Lower lobe of right lung (tissue), 2 donors: Measurements from ENCODE around the gene TNS4. TPM values are rescaled to one million over a fixed set of nuclear protein-coding genes. Genes with fewer than 3 reads are reported as not detected.

Experiments used
- ATAC-seq, 2 donors: fragments of 200-7000 bp; cut with Tn5 transposase; one replicate each; pipeline ENCODE4 v1.9.1; 2020 to 2022; ENCODE audit warnings: mild to moderate bottlenecking in 2 of 2, moderate library complexity in 2 of 2
- DNase-seq: peaks from one replicate; pipeline ENCODE4 v3.0.0-alpha.2; 2020
- H3K27ac ChIP-seq: fragments of 200-600 bp; one replicate; pipeline ENCODE4 v1.8.0; 2022
- H3K27me3 ChIP-seq: fragments of 200-600 bp; one replicate; pipeline ENCODE4 v1.8.0; 2022; ENCODE audit warnings: low read depth
- H3K36me3 ChIP-seq: fragments of 200-600 bp; one replicate; pipeline ENCODE4 v1.8.0; 2022; ENCODE audit warnings: mild to moderate bottlenecking
- H3K4me1 ChIP-seq: fragments of 200-600 bp; one replicate; pipeline ENCODE4 v1.8.0; 2022
- H3K4me3 ChIP-seq: fragments of 200-600 bp; one replicate; pipeline ENCODE4 v1.8.0; 2022; ENCODE audit warnings: mild to moderate bottlenecking
- H3K9me3 ChIP-seq: fragments of 200-600 bp; one replicate; pipeline ENCODE4 v1.8.0; 2022
- intact Hi-C: fragments of 100-400 bp; cut with DNase I; formaldehyde crosslinking; loops from one replicate; pipeline ENCODE4 v1.11.0; 2022
- total RNA-seq: library from RNA; stranded (reverse); fragmentation: NEBNext Ultra II Directional; extraction: Animal tissue kit (Norgen Biotek cat#: 25700); gene quantifications from one replicate; pipeline ENCODE4 v1.2.1, GENCODE V29; 2021
- TF ChIP-seq, protein P1 (sequence below): fragments of 200-600 bp; IDR thresholded peaks from one replicate; pipeline ENCODE4 v1.8.0; 2022; ENCODE audit warnings: antibody characterized with exemption, mild to moderate bottlenecking
- donor health status: DM: no; HTN: yes; CAD: no; lungs with severe emphysema.

The TNS4 gene
- total RNA-seq, 1 donor from 2014 or later, result 0.68 TPM

GRCh38 chr17:40462343-40463121 lies 38.9 kb downstream of the TNS4 start:
- Histone ChIP-seq H3K4me3 (no peak overlapping the region), H3K4me1 (peaks cover 40% of the 10 kb centered on the region), H3K27ac (no peak overlapping the region), H3K9me3 (no peaks in the 10 kb centered on the region), H3K36me3 (peaks cover 7% of the 10 kb centered on the region), H3K27me3 (no peaks in the 10 kb centered on the region)
- intact Hi-C loops, result no loop called here
- DNase-seq (no peak), ATAC-seq (no peak)
- TF ChIP-seq, protein P1, sequence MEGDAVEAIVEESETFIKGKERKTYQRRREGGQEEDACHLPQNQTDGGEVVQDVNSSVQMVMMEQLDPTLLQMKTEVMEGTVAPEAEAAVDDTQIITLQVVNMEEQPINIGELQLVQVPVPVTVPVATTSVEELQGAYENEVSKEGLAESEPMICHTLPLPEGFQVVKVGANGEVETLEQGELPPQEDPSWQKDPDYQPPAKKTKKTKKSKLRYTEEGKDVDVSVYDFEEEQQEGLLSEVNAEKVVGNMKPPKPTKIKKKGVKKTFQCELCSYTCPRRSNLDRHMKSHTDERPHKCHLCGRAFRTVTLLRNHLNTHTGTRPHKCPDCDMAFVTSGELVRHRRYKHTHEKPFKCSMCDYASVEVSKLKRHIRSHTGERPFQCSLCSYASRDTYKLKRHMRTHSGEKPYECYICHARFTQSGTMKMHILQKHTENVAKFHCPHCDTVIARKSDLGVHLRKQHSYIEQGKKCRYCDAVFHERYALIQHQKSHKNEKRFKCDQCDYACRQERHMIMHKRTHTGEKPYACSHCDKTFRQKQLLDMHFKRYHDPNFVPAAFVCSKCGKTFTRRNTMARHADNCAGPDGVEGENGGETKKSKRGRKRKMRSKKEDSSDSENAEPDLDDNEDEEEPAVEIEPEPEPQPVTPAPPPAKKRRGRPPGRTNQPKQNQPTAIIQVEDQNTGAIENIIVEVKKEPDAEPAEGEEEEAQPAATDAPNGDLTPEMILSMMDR, result no peak

- peaks cover 47% of the 10 kb centered on the region for H3K4me1 ChIP-seq
- TF ChIP-seq, protein P1, result no peak
Observed at GRCh38 chr17:40461732-40462342, 39.6 kb downstream of the TNS4 start.

GRCh38 chr17:40460968-40461731 lies 40.3 kb downstream of the TNS4 start:
- ATAC-seq (no peak), DNase-seq (no peak)
- Histone ChIP-seq H3K27me3 (no peaks in the 10 kb centered on the region), H3K4me3 (no peak overlapping the region), H3K9me3 (no peaks in the 10 kb centered on the region), H3K27ac (no peak overlapping the region), H3K36me3 (peaks cover 21% of the 10 kb centered on the region), H3K4me1 (peaks cover 53% of the 10 kb centered on the region)
- intact Hi-C loops, result no loop called here
- TF ChIP-seq, protein P1, result no peak

More at GRCh38 chr17:40461732-40462342, 39.6 kb downstream of the TNS4 start:
- Histone ChIP-seq H3K27ac (no peak overlapping the region), H3K27me3 (no peaks in the 10 kb centered on the region), H3K9me3 (no peaks in the 10 kb centered on the region), H3K4me3 (no peak overlapping the region), H3K36me3 (peaks cover 14% of the 10 kb centered on the region)
- DNase-seq, result no peak
- intact Hi-C loops, result no loop called here
- ATAC-seq, result peak in 1 of 2 donors; percentile 6

GRCh38 chr17:40460604-40460967 lies 40.8 kb downstream of the TNS4 start:
- H3K9me3 ChIP-seq, result no peaks in the 10 kb centered on the region

More at GRCh38 chr17:40460604-40460967, 40.8 kb downstream of the TNS4 start:
- Histone ChIP-seq H3K27ac (no peak overlapping the region), H3K36me3 (peaks cover 26% of the 10 kb centered on the region), H3K27me3 (no peaks in the 10 kb centered on the region), H3K4me1 (peaks cover 55% of the 10 kb centered on the region), H3K4me3 (no peak overlapping the region)
- TF ChIP-seq, protein P1, result no peak
- intact Hi-C loops, result no loop called here
- DNase-seq (no peak), ATAC-seq (no peak)
